B cell (primary cell): Measurements from ENCODE around the gene KCNA4. TPM values are rescaled to one million over a fixed set of nuclear protein-coding genes. Genes with fewer than 3 reads are reported as not detected.

Source experiments
- ATAC-seq: fragments of 200-7000 bp; cut with Tn5 transposase; one replicate; pipeline ENCODE4 v1.10.0; 2021; ENCODE audit warnings: low read depth, mild to moderate bottlenecking, moderate number of reproducible peaks, moderate library complexity
- CTCF ChIA-PET: fragments of 350-600 bp; sonication (Branson Sonifier 250); formaldehyde crosslinking; loops from one replicate; lab custom pipeline; 2021; ENCODE audit warnings: antibody characterized with exemption, inconsistent platforms; lab: Charles Lee
- POLR2A ChIA-PET: fragments of 350-600 bp; sonication (Branson Sonifier 250); formaldehyde crosslinking; loops from one replicate; lab custom pipeline; 2021; ENCODE audit warnings: antibody characterized with exemption; lab: Charles Lee
- DNase-seq: peaks from one replicate; pipeline ENCODE4 v3.0.0; 2013
- H2AFZ ChIP-seq: 2 replicates; pipeline ENCODE4 v1.6.1; 2012; ENCODE audit warnings: mild to moderate bottlenecking, low read depth, low read length; ENCODE audit not compliant: insufficient read depth, poor library complexity, severe bottlenecking
- H3K27ac ChIP-seq, 2 donors: 1 replicate in 1 of 2; 2 replicates in 1 of 2; pipeline ENCODE4 v1.5.1; 2012 to 2013; ENCODE audit warnings: low read length in 2 of 2, mild to moderate bottlenecking in 2 of 2, moderate library complexity in 1 of 2
- H3K27me3 ChIP-seq, 4 experiments: fragments of 200-600 bp in 1 of 4; sonication (generic) in 1 of 4; replicated peaks in 1 of 4; 1 replicate in 2 of 4; 2 replicates in 2 of 4; pipeline versions ENCODE4 v1.6.1 to v1.7.0; 2013 to 2016; ENCODE audit warnings: low read length in 3 of 4, mild to moderate bottlenecking in 2 of 4, mixed read lengths in 1 of 4, moderate library complexity in 1 of 4; ENCODE audit not compliant: insufficient read depth in 4 of 4, control insufficient read depth in 3 of 4; ENCODE audit errors: control extremely low read depth in 1 of 4
- H3K36me3 ChIP-seq, 2 experiments: replicated peaks in 1 of 2; 1 replicate in 1 of 2; 2 replicates in 1 of 2; pipeline versions ENCODE4 v1.6.1 to v1.7.1; 2013; ENCODE audit warnings: low read length in 1 of 2; ENCODE audit not compliant: insufficient read depth in 2 of 2, control insufficient read depth in 1 of 2; ENCODE audit errors: control extremely low read depth in 1 of 2, extremely low read depth in 1 of 2
- H3K4me1 ChIP-seq, 2 donors: fragments of 200-600 bp in 1 of 2; sonication (generic) in 1 of 2; 1 replicate in 1 of 2; 2 replicates in 1 of 2; pipeline versions ENCODE4 v1.5.1 to v1.6.1; 2013 to 2017; ENCODE audit warnings: low read length in 2 of 2; ENCODE audit not compliant: control insufficient read depth in 2 of 2, insufficient read depth in 2 of 2
- H3K4me2 ChIP-seq: replicated peaks from 2 replicates; pipeline ENCODE3; 2012; ENCODE audit warnings: mild to moderate bottlenecking, low read depth, low read length; ENCODE audit not compliant: poor library complexity, severe bottlenecking
- H3K4me3 ChIP-seq, 5 experiments: fragments of 200-600 bp in 1 of 5; sonication (generic) in 1 of 5; 1 replicate in 3 of 5; 2 replicates in 2 of 5; pipeline versions ENCODE4 v1.5.1 to v1.7.0; 2011 to 2016; ENCODE audit warnings: low read length in 4 of 5, mild to moderate bottlenecking in 4 of 5, low read depth in 2 of 5, control low read depth in 1 of 5, moderate library complexity in 1 of 5; ENCODE audit not compliant: insufficient read depth in 1 of 5; ENCODE audit errors: control extremely low read depth in 1 of 5, extremely low read depth in 1 of 5
- H3K79me2 ChIP-seq: fragments of 200-600 bp; sonication (generic); one replicate; pipeline ENCODE4 v1.6.0; 2016; ENCODE audit warnings: low read length; ENCODE audit not compliant: control insufficient read depth, insufficient read depth
- H3K9ac ChIP-seq: fragments of 200-600 bp; sonication (generic); 2 replicates; pipeline ENCODE4 v1.6.1; 2017; ENCODE audit warnings: mild to moderate bottlenecking, low read length, moderate library complexity
- H3K9me3 ChIP-seq, 3 donors: one replicate each; pipeline versions ENCODE4 v1.6.1 to v1.7.1; 2013; ENCODE audit warnings: low read length in 2 of 3; ENCODE audit not compliant: control insufficient read depth in 2 of 3, insufficient read depth in 1 of 3; ENCODE audit errors: control extremely low read depth in 1 of 3
- H4K20me1 ChIP-seq: 2 replicates; pipeline ENCODE4 v1.6.0; 2012; ENCODE audit warnings: mild to moderate bottlenecking, low read length; ENCODE audit not compliant: insufficient read depth, control insufficient read depth, poor library complexity, severe bottlenecking
- H3K27ac Mint-ChIP-seq: one replicate; pipeline ENCODE4 v1.8.0; 2021; ENCODE audit warnings: mixed read lengths
- H3K27me3 Mint-ChIP-seq: one replicate; pipeline ENCODE4 v1.8.0; 2021; ENCODE audit warnings: mixed read lengths
- H3K4me1 Mint-ChIP-seq: one replicate; pipeline ENCODE4 v1.8.0; 2021; ENCODE audit warnings: mixed read lengths
- H3K4me3 Mint-ChIP-seq: one replicate; pipeline ENCODE4 v1.8.0; 2021; ENCODE audit warnings: mixed read lengths
- H3K9me3 Mint-ChIP-seq: one replicate; pipeline ENCODE4 v1.8.0; 2022; ENCODE audit warnings: mixed read lengths; ENCODE audit not compliant: insufficient read depth
- CTCF ChIP-seq: fragments of 200-600 bp; IDR thresholded peaks from one replicate; pipeline ENCODE4 v1.8.0; 2022; ENCODE audit warnings: antibody characterized with exemption, mild to moderate bottlenecking
- EZH2 ChIP-seq: IDR thresholded peaks from 2 replicates; pipeline ENCODE4 v1.6.1; 2012; ENCODE audit warnings: borderline replicate concordance, low read depth, mild to moderate bottlenecking, moderate library complexity, low read length; ENCODE audit not compliant: insufficient read depth, poor library complexity, severe bottlenecking
- WGBS: methylation state at CpG from one replicate; pipeline ENCODE4 v1.1.5; 2013; ENCODE audit warnings: missing lambda C conversion rate; ENCODE audit not compliant: insufficient coverage; 5-methylcytosine and 5-hydroxymethylcytosine counted together
- intact Hi-C: fragments of 100-400 bp; cut with micrococcal nuclease; formaldehyde crosslinking; loops from one replicate; pipeline ENCODE4 v1.10.0; 2022
- polyA plus RNA-seq: library from polyadenylated mRNA; depleted of rRNA; stranded (reverse); fragments of >200 nt; gene quantifications from 2 replicates; pipeline ENCODE4 v1.2.3, GENCODE V29; 2012
- total RNA-seq, 2 donors: library from RNA; stranded (reverse); fragments of 120-200 nt in 1 of 2; gene quantifications; 1 replicate in 1 of 2; 2 replicates in 1 of 2; pipeline versions ENCODE4 v1.2.3 to v1.2.4, GENCODE V29; 2013 to 2022

Gene KCNA4
- total and polyA plus RNA-seq, 2 donors (not counting 1 experiment from before 2014, with no cell fraction given): not detected

GRCh38 chr11:29996016-29996415 is 20.8 kb downstream of the KCNA4 start:
- Histone ChIP-seq H3K9ac (no peak overlapping the region), H3K4me3 (no peak overlapping the region), H3K36me3 (no peaks in the 10 kb centered on the region), H3K27ac (no peak overlapping the region), H2AFZ (no peak overlapping the region), H4K20me1 (no peaks in the 10 kb centered on the region), H3K27me3 (no peaks in the 10 kb centered on the region), H3K9me3 (no peaks in the 10 kb centered on the region), H3K79me2 (no peaks in the 10 kb centered on the region), H3K4me2 (no peak overlapping the region), H3K4me1 (no peaks in the 10 kb centered on the region)
- WGBS: 67% methylated on average over 1 of the region's 1 CpG
- Mint-ChIP-seq H3K4me3 (no peak overlapping the region), H3K27ac (no peak overlapping the region), H3K9me3 (no peaks in the 10 kb centered on the region), H3K27me3 (no peaks in the 10 kb centered on the region), H3K4me1 (no peaks in the 10 kb centered on the region)
- ATAC-seq: no peak
- ChIA-PET POLR2A (no interaction called here), CTCF (no interaction called here)
- DNase-seq: no peak
- intact Hi-C loops: no loop called here
- TF ChIP-seq EZH2 (no peak), CTCF (no peak)

- peaks cover 2% of the 10 kb centered on the region for H3K9me3 Mint-ChIP-seq
- H3K4me3 Mint-ChIP-seq: no peak overlapping the region
- H3K9ac ChIP-seq: no peak overlapping the region
- no peaks in the 10 kb centered on the region for H3K27me3 ChIP-seq
- no peak overlapping the region for H3K27ac ChIP-seq
- no CpG with 5 or more reads among the region's 1 CpG for WGBS
- H3K36me3 ChIP-seq: no peaks in the 10 kb centered on the region
- no peak overlapping the region for H3K4me3 ChIP-seq
- DNase-seq: no peak
- H4K20me1 ChIP-seq: no peaks in the 10 kb centered on the region
- CTCF ChIA-PET: no interaction called here
- H3K4me1 ChIP-seq: no peaks in the 10 kb centered on the region
- POLR2A ChIA-PET: no interaction called here
- no peak overlapping the region for H3K27ac Mint-ChIP-seq
- TF ChIP-seq CTCF (no peak), EZH2 (no peak)
- H3K27me3 Mint-ChIP-seq: no peaks in the 10 kb centered on the region
- no peaks in the 10 kb centered on the region for H3K9me3 ChIP-seq
- no peak for ATAC-seq
- H3K79me2 ChIP-seq: no peaks in the 10 kb centered on the region
- no peak overlapping the region for H3K4me2 ChIP-seq
- H3K4me1 Mint-ChIP-seq: no peaks in the 10 kb centered on the region
- intact Hi-C loops: no loop called here
- no peak overlapping the region for H2AFZ ChIP-seq
Measured at GRCh38 chr11:29989174-29989970, 27.5 kb downstream of the KCNA4 start.
